Pancreas (tissue), 10 donors: ENCODE results near the gene SAXO1. TPM values are rescaled to one million over a fixed set of nuclear protein-coding genes. Genes with fewer than 3 reads are reported as not detected.
"Not testable (repeated sequence)": the region's sequence is repeated elsewhere in the genome, so short reads cannot be mapped to it uniquely, and the experiment has no call there.

ENCODE experiments used
- ATAC-seq, 4 donors: fragments of 200-7000 bp; cut with Tn5 transposase; one replicate each; pipeline versions ENCODE4 v1.8.0 to v1.9.1; 2020; ENCODE audit warnings: mild to moderate bottlenecking in 4 of 4, moderate library complexity in 4 of 4
- DNase-seq, 6 donors: peaks; one replicate each; pipeline ENCODE4 v3.0.0-alpha.2; 2020
- FAIRE-seq: peaks from 2 replicates; lab custom pipeline; 2012; peaks lifted over from hg19 to GRCh38; lab: Jason Lieb, UNC
- H3K27ac ChIP-seq, 4 donors: fragments of 200-600 bp; sonication (generic); 1 replicate in 3 of 4; 2 replicates in 1 of 4; pipeline versions ENCODE4 v1.5.0 to v1.8.0; 2020
- H3K27me3 ChIP-seq, 4 donors: fragments of 200-600 bp; one replicate each; pipeline ENCODE4 v1.8.0; 2021
- H3K36me3 ChIP-seq, 3 donors: fragments of 200-600 bp; sonication (generic) in 1 of 3; one replicate each; pipeline versions ENCODE4 v1.5.0 to v1.8.0; 2020 to 2021
- H3K4me1 ChIP-seq, 3 donors: fragments of 200-600 bp; one replicate each; pipeline ENCODE4 v1.8.0; 2021
- H3K4me3 ChIP-seq, 4 donors: fragments of 200-600 bp; sonication (generic) in 2 of 4; one replicate each; pipeline versions ENCODE4 v1.5.0 to v1.8.0; 2020 to 2021
- H3K9me3 ChIP-seq, 4 donors: fragments of 200-600 bp; one replicate each; pipeline ENCODE4 v1.8.0; 2021
- CTCF ChIP-seq, 4 donors: fragments of 200-600 bp; sonication (generic) in 3 of 4; IDR thresholded peaks; one replicate each; pipeline versions ENCODE4 v1.5.0 to v1.8.0; 2021; ENCODE audit warnings: antibody characterized with exemption in 4 of 4
- WGBS, 2 donors: extraction: QIAGEN DNeasy Blood & Tissue Kit; methylation state at CpG; one replicate each; pipeline ENCODE4 v1.1.7; 2013; 5-methylcytosine and 5-hydroxymethylcytosine counted together
- intact Hi-C, 3 donors: fragments of 100-400 bp; cut with DNase I; formaldehyde crosslinking; loops; one replicate each; pipeline versions ENCODE4 v1.11.1 to v1.14.2; 2022
- polyA plus RNA-seq, 2 donors: library from polyadenylated mRNA; stranded (reverse); fragments of 200-250 nt; gene quantifications; one replicate each; pipeline ENCODE4 v1.2.3, GENCODE V29; 2013
- total RNA-seq, 6 donors: library from RNA; stranded (reverse); fragmentation: NEBNext Ultra II Directional in 4 of 6; extraction: Animal tissue kit (Norgen Biotek cat#: 25700) in 4 of 6; gene quantifications; one replicate each; pipeline versions ENCODE4 v1.2.1 to v1.2.4, GENCODE V29; 2021 to 2023
- donor health status: healthy with polysubstance abuse.
- donor health status: DM: no; HTN: no; CAD: no; lungs with moderate emphysema.
- donor health status: DM: no; HTN: no; CAD: no.
- donor health status: control.
- donor health status: control.
- donor health status: Bipolar disorder and iron deficiency.
- donor health status: DM: yes; HTN: yes; CAD: no.
- donor health status: DM: no; HTN: no; CAD: no.
- donor health status: DM: no; HTN: no; CAD: no.
- donor health status: DM: yes; HTN: yes; CAD: no.

Gene SAXO1
- total and polyA plus RNA-seq, 8 donors = 0.08 to 0.51 (median 0.14) TPM; not detected in 2

DNA sequence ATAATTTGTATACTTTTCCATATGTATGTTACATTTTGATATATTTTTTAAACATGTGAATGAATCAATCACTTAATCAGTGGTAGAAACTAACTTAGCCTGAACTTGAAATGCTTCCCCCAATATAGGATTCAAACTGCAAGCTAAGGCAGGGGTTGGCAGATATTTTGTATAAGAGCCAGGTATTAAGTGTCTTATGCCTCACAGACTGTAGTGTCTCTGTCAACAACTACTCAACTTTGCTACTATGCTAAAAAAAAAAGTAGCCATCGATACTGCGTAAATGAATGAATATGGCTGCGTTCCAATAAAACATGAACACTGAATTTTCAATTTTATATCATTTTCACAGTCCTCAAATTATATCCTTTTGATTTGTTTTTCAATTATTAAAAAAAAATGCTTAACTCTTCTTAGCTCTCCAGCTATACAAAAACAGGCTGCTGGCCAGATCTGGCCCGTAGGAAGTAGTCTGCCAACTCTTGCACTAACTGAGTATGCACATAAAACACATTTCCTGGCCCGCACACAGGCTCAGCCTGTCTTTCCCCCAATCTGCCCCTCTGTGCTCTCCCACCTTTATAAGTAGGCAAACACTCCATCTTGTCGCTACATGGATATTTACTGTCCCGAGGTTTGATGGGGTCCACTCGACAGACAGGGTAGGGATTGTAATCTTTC, 91.8 kb downstream of the SAXO1 start:
- intact Hi-C loops = no loop called here
- H3K4me1 ChIP-seq = no peaks in the 10 kb centered on the region
- H3K27ac ChIP-seq = no peak overlapping the region
- H3K9me3 ChIP-seq = no peaks in the 10 kb centered on the region
- 83 to 90% methylated on average over 8 of the region's 8 CpGs for WGBS, 2 donors
- no peaks in the 10 kb centered on the region for H3K36me3 ChIP-seq
- ATAC-seq (no peak), DNase-seq (no peak), FAIRE-seq (no peak)
- no peak overlapping the region for H3K4me3 ChIP-seq
- H3K27me3 ChIP-seq = no peaks in the 10 kb centered on the region
- no peak for TF ChIP-seq CTCF (IDR thresholded peaks at IDR 0.05)

DNA sequence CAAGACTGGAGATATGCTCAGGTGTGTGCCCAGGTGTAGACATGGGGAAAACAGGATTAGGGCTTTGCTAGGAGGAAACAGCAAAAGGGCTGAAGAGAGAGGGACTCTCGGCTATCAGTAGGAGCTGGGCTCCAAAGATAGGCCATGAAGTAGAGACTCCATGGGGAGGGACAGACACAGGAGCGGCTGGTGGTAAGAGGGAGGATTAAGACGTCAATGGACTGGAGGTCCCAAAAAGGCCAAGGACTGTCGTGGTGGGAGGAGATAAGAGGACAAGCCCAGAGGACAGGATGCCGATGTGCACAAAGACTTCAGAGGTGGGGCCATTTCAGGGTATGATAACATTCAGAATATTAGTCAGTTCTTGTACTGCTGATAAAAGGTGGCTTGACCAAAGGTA, 93.1 kb downstream of the SAXO1 start:
- 68 to 88% methylated on average over 5 of the region's 5 CpGs for WGBS, 2 donors
- Histone ChIP-seq H3K4me1 (no peaks in the 10 kb centered on the region), H3K9me3 (no peaks in the 10 kb centered on the region), H3K27me3 (no peaks in the 10 kb centered on the region), H3K36me3 (no peaks in the 10 kb centered on the region), H3K27ac (no peak overlapping the region), H3K4me3 (no peak overlapping the region)
- ATAC-seq = no peak
- FAIRE-seq = no peak
- no peak for TF ChIP-seq CTCF (IDR thresholded peaks at IDR 0.05)
- intact Hi-C loops = no loop called here
- DNase-seq = no peak

DNA sequence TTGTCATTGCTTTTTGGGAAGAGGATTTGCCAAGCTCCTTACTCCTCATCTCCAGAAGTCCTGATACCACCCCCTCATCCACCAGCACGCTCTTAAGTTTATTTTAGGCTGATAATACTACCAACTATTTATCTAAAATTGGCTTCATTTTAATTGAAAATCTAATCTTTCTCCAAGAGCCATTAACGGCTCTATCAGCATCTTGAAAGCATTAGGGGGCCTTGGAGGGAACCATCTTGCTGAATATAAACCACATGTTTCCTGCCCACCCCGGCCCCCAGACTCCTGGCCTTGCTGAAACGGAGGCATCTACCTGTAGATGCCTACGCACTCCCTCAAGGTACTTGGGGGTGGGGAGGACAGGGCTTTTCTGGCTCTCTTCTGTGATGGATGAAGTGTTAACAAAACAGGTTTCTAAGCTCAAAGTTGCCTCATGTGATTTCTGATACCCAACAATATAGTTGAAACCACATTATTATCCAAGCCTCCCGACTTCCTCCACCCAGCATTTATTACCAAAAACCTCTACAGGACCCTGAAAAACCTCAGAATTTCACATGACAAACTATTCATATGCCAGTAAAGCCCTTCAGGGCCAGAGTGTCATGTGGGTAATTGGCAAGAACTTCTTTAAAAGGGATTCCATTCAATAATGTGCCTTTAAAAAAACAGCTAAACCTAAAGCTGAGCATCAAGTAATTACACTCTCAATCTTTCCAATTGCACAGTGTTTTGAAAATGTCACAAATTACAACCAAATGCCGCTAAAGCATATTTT, 96.7 kb downstream of the SAXO1 start:
- H3K4me3 ChIP-seq = no peak overlapping the region
- no peak for TF ChIP-seq CTCF (IDR thresholded peaks at IDR 0.05)
- no peaks in the 10 kb centered on the region for H3K27me3 ChIP-seq
- intact Hi-C loops = no loop called here
- no peaks in the 10 kb centered on the region for H3K4me1 ChIP-seq
- H3K27ac ChIP-seq = no peak overlapping the region
- no peaks in the 10 kb centered on the region for H3K36me3 ChIP-seq
- WGBS, 2 donors = 49 to 58% methylated on average over 7 of the region's 7 CpGs
- H3K9me3 ChIP-seq = no peaks in the 10 kb centered on the region
- ATAC-seq = no peak
- FAIRE-seq = no peak
- no peak for DNase-seq

DNA sequence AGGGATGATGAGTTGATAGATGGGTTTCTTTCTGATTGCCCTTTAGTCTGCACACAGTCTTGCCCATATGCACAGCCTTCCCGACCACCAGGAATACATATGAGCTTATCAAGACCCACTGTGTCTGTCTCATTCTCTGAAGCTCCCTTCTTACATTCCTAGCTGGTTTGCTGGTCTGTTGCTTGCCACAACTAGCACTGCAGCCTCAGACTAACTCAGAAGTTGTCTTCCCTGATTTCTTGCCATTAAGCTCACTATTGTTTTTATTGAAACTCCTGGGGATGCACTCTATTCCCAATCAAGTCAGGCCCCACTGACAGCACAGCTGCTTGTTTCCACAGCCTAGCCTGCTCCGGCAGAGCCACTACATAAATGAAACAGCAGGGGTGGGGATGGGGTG, 97.5 kb downstream of the SAXO1 start:
- no peak for FAIRE-seq
- intact Hi-C loops = no loop called here
- TF ChIP-seq CTCF (IDR thresholded peaks at IDR 0.05) = no peak
- no peak for DNase-seq
- WGBS, 2 donors = 61 to 69% methylated on average over 2 of the region's 2 CpGs
- no peak for ATAC-seq
- H3K27me3 ChIP-seq = no peaks in the 10 kb centered on the region
- no peak overlapping the region for H3K27ac ChIP-seq
- H3K4me1 ChIP-seq = no peaks in the 10 kb centered on the region
- H3K36me3 ChIP-seq = no peaks in the 10 kb centered on the region
- no peaks in the 10 kb centered on the region for H3K9me3 ChIP-seq
- no peak overlapping the region for H3K4me3 ChIP-seq

- H3K36me3 ChIP-seq, H3K4me3 ChIP-seq, H3K27me3 ChIP-seq, H3K4me1 ChIP-seq, intact Hi-C loops, H3K27ac ChIP-seq, H3K9me3 ChIP-seq, FAIRE-seq, DNase-seq, ATAC-seq: not testable (repeated sequence)
- 78 to 83% methylated on average over 13 of the region's 13 CpGs for WGBS, 2 donors
Measured at GRCh38 chr9:18930611-18931010, 102.4 kb downstream of the SAXO1 start.
